ENCODE results near the gene KDM5C. TPM values are rescaled to one million over a fixed set of nuclear protein-coding genes. Genes with fewer than 3 reads are reported as not detected.

KDM5C gene
- total RNA-seq, 2 donors from 2014 or later: 95.9 to 101 TPM

DNA sequence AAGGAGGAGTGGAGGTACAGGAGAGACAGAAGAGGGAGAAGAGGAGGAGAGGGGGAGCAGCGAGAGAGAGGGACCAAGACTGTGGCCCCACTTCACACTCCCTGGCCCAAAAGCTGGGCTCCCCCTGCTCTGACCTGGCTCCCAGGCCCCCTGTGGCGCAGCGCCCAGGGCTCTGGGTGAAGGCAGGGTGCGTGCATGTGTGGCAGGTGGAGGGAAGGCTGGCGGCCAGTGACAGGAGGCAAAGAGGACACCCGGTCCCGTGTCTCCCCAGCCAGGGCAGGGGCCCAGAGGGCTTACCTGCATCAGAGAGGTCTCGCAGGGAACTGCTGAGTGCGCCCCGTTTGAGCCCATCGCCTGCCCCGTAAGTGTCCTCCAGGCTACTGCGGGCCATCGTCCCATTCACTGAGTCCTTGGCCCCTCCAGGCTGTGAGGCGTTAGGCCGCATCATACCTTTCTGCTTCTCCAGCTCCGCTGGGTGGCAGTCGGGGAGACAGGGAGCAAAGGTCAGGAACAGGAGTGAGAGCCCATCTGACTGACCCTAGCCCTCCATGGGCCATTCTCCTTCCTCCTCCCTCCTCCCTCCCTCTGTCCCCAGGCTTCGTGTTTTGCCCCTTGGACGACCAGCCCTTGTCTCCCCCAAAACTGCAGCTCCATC lies 11.1 kb upstream of the KDM5C start:
- no peaks in the 10 kb centered on the region for H3K36me3 ChIP-seq (ENCODE audit: control insufficient read depth, insufficient read depth, low read length)
- no peaks in the 10 kb centered on the region for H3K27me3 Mint-ChIP-seq (ENCODE audit: insufficient read depth)
- H3K4me1 ChIP-seq (ENCODE audit: control insufficient read depth, insufficient read depth, low read length): no peaks in the 10 kb centered on the region
- no peaks in the 10 kb centered on the region for H3K27me3 ChIP-seq (ENCODE audit: control insufficient read depth, insufficient read depth, low read length, poor library complexity, severe bottlenecking)
- H3K36me3 Mint-ChIP-seq (ENCODE audit: low read depth): peaks cover 6% of the 10 kb centered on the region
- DNase-seq: no peak
- no peak overlapping the region for H3K27ac Mint-ChIP-seq
- H3K4me1 Mint-ChIP-seq: no peaks in the 10 kb centered on the region
- WGBS, 2 experiments (ENCODE audit: insufficient coverage in 1 of 2, insufficient read length in 1 of 2): 92 to 94% methylated on average over 6 to 20 of the region's 20 CpGs
- no peak for TF ChIP-seq CTCF (conservative IDR thresholded peaks at IDR 0.05)
- H3K4me3 Mint-ChIP-seq: no peak overlapping the region
- H3K9me3 ChIP-seq (ENCODE audit: control insufficient read depth, low read length): no peaks in the 10 kb centered on the region
- H3K9me3 Mint-ChIP-seq: peaks cover 70% of the 10 kb centered on the region
- H3K9ac ChIP-seq (ENCODE audit: extremely low read depth, low read length, poor library complexity, severe bottlenecking): no peak overlapping the region
- no peak overlapping the region for H3K27ac ChIP-seq (ENCODE audit: low read depth, low read length)
- no peak overlapping the region for H3K4me3 ChIP-seq (ENCODE audit: low read length)

GRCh38 chrX:53235566-53235965 lies 10.6 kb upstream of the KDM5C start:
- Mint-ChIP-seq H3K27ac (no peak overlapping the region), H3K4me1 (no peaks in the 10 kb centered on the region), H3K27me3 (ENCODE audit: insufficient read depth) (no peaks in the 10 kb centered on the region), H3K9me3 (peaks cover 76% of the 10 kb centered on the region), H3K4me3 (no peak overlapping the region), H3K36me3 (ENCODE audit: low read depth) (peaks cover 6% of the 10 kb centered on the region)
- Histone ChIP-seq H3K9me3 (ENCODE audit: control insufficient read depth, low read length) (no peaks in the 10 kb centered on the region), H3K4me3 (ENCODE audit: low read length) (no peak overlapping the region), H3K27ac (ENCODE audit: low read depth, low read length) (no peak overlapping the region), H3K9ac (ENCODE audit: extremely low read depth, low read length, poor library complexity, severe bottlenecking) (no peak overlapping the region), H3K4me1 (ENCODE audit: control insufficient read depth, insufficient read depth, low read length) (no peaks in the 10 kb centered on the region), H3K27me3 (ENCODE audit: control insufficient read depth, insufficient read depth, low read length, poor library complexity, severe bottlenecking) (no peaks in the 10 kb centered on the region), H3K36me3 (ENCODE audit: control insufficient read depth, insufficient read depth, low read length) (no peaks in the 10 kb centered on the region)
- DNase-seq: no peak
- 85% methylated on average over 6 of the region's 12 CpGs; no CpG with 5 or more reads in 1 of the 2 experiments for WGBS, 2 experiments (ENCODE audit: insufficient coverage in 1 of 2, insufficient read length in 1 of 2)
- TF ChIP-seq CTCF (conservative IDR thresholded peaks at IDR 0.05): no peak

GRCh38 chrX:53234484-53234883 lies 9.5 kb upstream of the KDM5C start:
- TF ChIP-seq CTCF (conservative IDR thresholded peaks at IDR 0.05): no peak
- no peak overlapping the region for H3K4me3 Mint-ChIP-seq
- H3K4me1 Mint-ChIP-seq: no peaks in the 10 kb centered on the region
- no peaks in the 10 kb centered on the region for H3K9me3 ChIP-seq (ENCODE audit: control insufficient read depth, low read length)
- no peaks in the 10 kb centered on the region for H3K27me3 ChIP-seq (ENCODE audit: control insufficient read depth, insufficient read depth, low read length, poor library complexity, severe bottlenecking)
- H3K27ac ChIP-seq (ENCODE audit: low read depth, low read length): no peak overlapping the region
- H3K36me3 ChIP-seq (ENCODE audit: control insufficient read depth, insufficient read depth, low read length): no peaks in the 10 kb centered on the region
- H3K27ac Mint-ChIP-seq: no peak overlapping the region
- no peak overlapping the region for H3K9ac ChIP-seq (ENCODE audit: extremely low read depth, low read length, poor library complexity, severe bottlenecking)
- WGBS, 2 experiments (ENCODE audit: insufficient coverage in 1 of 2, insufficient read length in 1 of 2): 96% methylated on average over 9 of the region's 9 CpGs; no CpG with 5 or more reads in 1 of the 2 experiments
- H3K9me3 Mint-ChIP-seq: peaks cover 75% of the 10 kb centered on the region
- DNase-seq: no peak
- H3K4me3 ChIP-seq (ENCODE audit: low read length): no peak overlapping the region
- H3K27me3 Mint-ChIP-seq (ENCODE audit: insufficient read depth): no peaks in the 10 kb centered on the region
- H3K36me3 Mint-ChIP-seq (ENCODE audit: low read depth): peaks cover 6% of the 10 kb centered on the region
- H3K4me1 ChIP-seq (ENCODE audit: control insufficient read depth, insufficient read depth, low read length): no peaks in the 10 kb centered on the region
